SW480 (cell line): ENCODE measurements around the gene STX16.

Experiments
- DNase-seq: peaks from one replicate; pipeline ENCODE4 v3.0.0-alpha.2; 2016; ENCODE audit warnings: low spot score

Gene STX16

GRCh38 chr20:58655328-58656107, 4.4 kb downstream of the STX16 start:
- DNase-seq, result no peak

- no peak for DNase-seq
Observed at GRCh38 chr20:58656831-58657230, 5.7 kb downstream of the STX16 start.

GRCh38 chr20:58657262-58657661, 6.2 kb downstream of the STX16 start:
- no peak for DNase-seq

GRCh38 chr20:58657986-58658385, 6.9 kb downstream of the STX16 start:
- no peak for DNase-seq

- DNase-seq, result no peak
Observed at GRCh38 chr20:58658760-58659159, 7.7 kb downstream of the STX16 start.

- DNase-seq, result no peak
Observed at GRCh38 chr20:58659841-58660240, 8.8 kb downstream of the STX16 start.

GRCh38 chr20:58660855-58661597, 9.9 kb downstream of the STX16 start:
- no peak for DNase-seq

- no peak for DNase-seq
Observed at GRCh38 chr20:58661598-58662473, 10.8 kb downstream of the STX16 start.

- no peak for DNase-seq
Observed at GRCh38 chr20:58664331-58664730, 13.2 kb downstream of the STX16 start.

- DNase-seq, result no peak
Observed at GRCh38 chr20:58664883-58665282, 13.8 kb downstream of the STX16 start.

- DNase-seq, result no peak
Observed at GRCh38 chr20:58665606-58666005, 14.5 kb downstream of the STX16 start.

- DNase-seq, result no peak
Observed at GRCh38 chr20:58666702-58667101, 15.6 kb downstream of the STX16 start.

GRCh38 chr20:58667975-58668374, 16.9 kb downstream of the STX16 start:
- no peak for DNase-seq

GRCh38 chr20:58668901-58669286, 17.8 kb downstream of the STX16 start:
- no peak for DNase-seq

GRCh38 chr20:58669287-58670006, 18.4 kb downstream of the STX16 start:
- DNase-seq, result no peak

GRCh38 chr20:58670102-58670501, 19.0 kb downstream of the STX16 start:
- no peak for DNase-seq

- DNase-seq, result no peak
Observed at GRCh38 chr20:58670659-58671058, 19.6 kb downstream of the STX16 start.

- DNase-seq, result no peak
Observed at GRCh38 chr20:58673119-58673518, 22.0 kb downstream of the STX16 start.

GRCh38 chr20:58675146-58675584, 24.1 kb downstream of the STX16 start:
- no peak for DNase-seq

GRCh38 chr20:58675641-58676040, 24.6 kb downstream of the STX16 start:
- DNase-seq, result no peak

- DNase-seq, result no peak
Observed at GRCh38 chr20:58676161-58676560, 25.1 kb downstream of the STX16 start.

GRCh38 chr20:58677079-58677604, 26.1 kb downstream of the STX16 start:
- no peak for DNase-seq
